K562 (cell line): Measurements from ENCODE around the gene WARS2. TPM values are rescaled to one million over a fixed set of nuclear protein-coding genes. Genes with fewer than 3 reads are reported as not detected.

Experiments used
- ATAC-seq: fragments of 200-7000 bp; cut with Tn5 transposase; 3 replicates; pipeline ENCODE4 v1.9.1; 2020; ENCODE audit warnings: moderate library complexity
- BruUV-seq: library from RNA; stranded (reverse); fragments of 400-500 nt; replicated peaks from 2 replicates; lab custom pipeline; 2021; lab: Mats Ljungman, UMichigan
- CTCF ChIA-PET: fragments of 300-600 bp; formaldehyde crosslinking; extraction: SDS; loops from one replicate; lab custom pipeline; 2021; ENCODE audit warnings: low intra/inter-chr PET ratio; lab: Yijun Ruan, JAX
- POLR2A ChIA-PET: fragments of 300-600, 350-650 bp; sonication (Branson Sonifier 250); formaldehyde crosslinking; extraction: SDS; loops from one replicate; lab custom pipeline; 2021; ENCODE audit warnings: antibody characterized with exemption, inconsistent platforms; lab: Yijun Ruan, JAX
- DNase-seq, 4 experiments: peaks; one replicate each; pipeline versions ENCODE4 v3.0.0 to v3.0.0-alpha.2; 2011 to 2018; ENCODE audit warnings: low spot score in 3 of 4, mixed read lengths in 3 of 4; ENCODE audit errors: extremely low read depth in 1 of 4
- FAIRE-seq: peaks from 2 replicates; lab custom pipeline; 2011; peaks lifted over from hg19 to GRCh38; lab: Jason Lieb, UNC
- H2AFZ ChIP-seq: 2 replicates; pipeline ENCODE4 v1.6.0; 2011; ENCODE audit warnings: low read depth, low read length, control low read depth, inconsistent platforms
- H3K27ac ChIP-seq: fragments of 200-600 bp; 3 replicates; pipeline ENCODE4 v1.8.0; 2011; ENCODE audit warnings: low read depth, mild to moderate bottlenecking, control low read depth, inconsistent platforms, low read length, moderate library complexity, mixed read lengths; ENCODE audit errors: extremely low read depth
- H3K27me3 ChIP-seq, 2 experiments: fragments of 300-600 bp in 1 of 2; 2 replicates in 1 of 2; 3 replicates in 1 of 2; pipeline versions ENCODE4 v1.6.0 to v1.8.0; 2011; ENCODE audit warnings: inconsistent platforms in 2 of 2, low read length in 2 of 2, mild to moderate bottlenecking in 1 of 2, mixed read lengths in 1 of 2, moderate library complexity in 1 of 2; ENCODE audit not compliant: control insufficient read depth in 2 of 2, insufficient read depth in 2 of 2
- H3K36me3 ChIP-seq: fragments of 300-600 bp; 3 replicates; pipeline ENCODE4 v1.8.0; 2011; ENCODE audit warnings: mild to moderate bottlenecking, low read length, inconsistent platforms; ENCODE audit not compliant: control insufficient read depth, insufficient read depth
- H3K4me1 ChIP-seq, 2 experiments: fragments of 200-600 bp in 1 of 2; replicated peaks in 1 of 2; 2 replicates in 1 of 2; 3 replicates in 1 of 2; pipeline versions ENCODE4 v1.5.1 to v1.8.0; 2011; ENCODE audit warnings: inconsistent platforms in 2 of 2, low read length in 2 of 2, mild to moderate bottlenecking in 1 of 2, mixed read lengths in 1 of 2, moderate library complexity in 1 of 2; ENCODE audit not compliant: control insufficient read depth in 2 of 2, insufficient read depth in 2 of 2
- H3K4me2 ChIP-seq: 2 replicates; pipeline ENCODE4 v1.6.1; 2011; ENCODE audit warnings: low read length, control low read depth, inconsistent platforms, mixed read lengths; ENCODE audit not compliant: insufficient read depth
- H3K4me3 ChIP-seq: fragments of 200-600 bp; sonication (generic), shearing (Covaris generic); 2 replicates; pipeline ENCODE4 v1.5.1; 2016; ENCODE audit warnings: control low read depth, inconsistent platforms
- H3K79me2 ChIP-seq: fragments of 200-600 bp; 3 replicates; pipeline ENCODE4 v1.8.0; 2011; ENCODE audit warnings: low read length, inconsistent platforms; ENCODE audit not compliant: control insufficient read depth, insufficient read depth
- H3K9ac ChIP-seq, 2 experiments: 2 replicates each; pipeline versions ENCODE4 v1.6.0 to v1.6.1; 2011; ENCODE audit warnings: low read depth in 2 of 2, low read length in 2 of 2, control low read depth in 1 of 2, inconsistent platforms in 1 of 2, mild to moderate bottlenecking in 1 of 2, mixed read lengths in 1 of 2; ENCODE audit not compliant: insufficient read depth in 1 of 2
- H3K9me1 ChIP-seq: one replicate; pipeline ENCODE4 v1.6.0; 2011; ENCODE audit warnings: inconsistent platforms, mild to moderate bottlenecking, low read length, moderate library complexity; ENCODE audit not compliant: control insufficient read depth, insufficient read depth
- H3K9me3 ChIP-seq: replicated peaks from 2 replicates; pipeline ENCODE4 v1.5.1; 2011; ENCODE audit warnings: low read depth, low read length, inconsistent platforms; ENCODE audit not compliant: control insufficient read depth, insufficient read depth
- H4K20me1 ChIP-seq: replicated peaks from 2 replicates; pipeline ENCODE4 v1.6.1; 2011; ENCODE audit warnings: low read length, inconsistent platforms, mixed read lengths; ENCODE audit not compliant: control insufficient read depth, insufficient read depth
- AFF4 ChIP-seq: sonication (generic); formaldehyde crosslinking; IDR thresholded peaks from 2 replicates; pipeline ENCODE4 v1.8.0; 2023; ENCODE audit warnings: mild to moderate bottlenecking, missing genetic modification reagents
- CCNT2 ChIP-seq: IDR thresholded peaks from 2 replicates; pipeline ENCODE4 v1.6.1; 2011; ENCODE audit warnings: borderline replicate concordance, low read depth, mild to moderate bottlenecking, moderate library complexity, mixed read lengths, low read length; ENCODE audit not compliant: insufficient read length; ENCODE audit errors: extremely low read depth
- CSDE1 ChIP-seq, 2 experiments: fragments of 450-650 bp; IDR thresholded peaks; 2 replicates each; pipeline ENCODE4 v1.6.1; 2016; ENCODE audit warnings: mild to moderate bottlenecking in 1 of 2
- ESRRA ChIP-seq: fragments of 450-650 bp; IDR thresholded peaks from 2 replicates; pipeline ENCODE4 v1.6.1; 2014; ENCODE audit warnings: low read depth, mild to moderate bottlenecking, moderate library complexity, borderline replicate concordance
- ETS1 ChIP-seq: conservative IDR thresholded peaks from 2 replicates; pipeline ENCODE4 v1.6.1; 2011; ENCODE audit warnings: low read depth, mild to moderate bottlenecking, low read length; ENCODE audit not compliant: control insufficient read depth
- FOS ChIP-seq: IDR thresholded peaks from 3 replicates; pipeline ENCODE4 v1.6.1; 2011; ENCODE audit not compliant: insufficient read length; ENCODE audit errors: extremely low read depth
- FOSL1 ChIP-seq: fragments of 200-800 bp; sonication (Bioruptor generic); conservative IDR thresholded peaks from 2 replicates; pipeline ENCODE4 v1.6.1; 2016; ENCODE audit warnings: missing genetic modification characterization, missing compliant biosample characterization
- MCM7 ChIP-seq, 2 experiments: fragments of 450-650 bp; IDR thresholded peaks; 2 replicates each; pipeline ENCODE4 v1.6.1; 2016 to 2018
- POLR2A ChIP-seq: fragments of 450-650 bp; conservative IDR thresholded peaks from 2 replicates; pipeline ENCODE4 v1.6.1; 2016
- SAP30 ChIP-seq: fragments of 200-600 bp; sonication (generic); IDR thresholded peaks from 2 replicates; pipeline ENCODE4 v1.6.1; 2012; ENCODE audit warnings: borderline replicate concordance, low read depth, mild to moderate bottlenecking, moderate library complexity, low read length, control low read depth, inconsistent platforms; ENCODE audit not compliant: insufficient read depth, poor library complexity, severe bottlenecking
- TBP ChIP-seq: optimal IDR thresholded peaks from 2 replicates; pipeline ENCODE3; 2011; ENCODE audit warnings: low read depth, low read length, improper control_type of control experiment
- YBX1 ChIP-seq: fragments of 450-650 bp; IDR thresholded peaks from 2 replicates; pipeline ENCODE4 v1.7.1; 2016; ENCODE audit warnings: mild to moderate bottlenecking
- ZNF512 ChIP-seq: IDR thresholded peaks from 2 replicates; pipeline ENCODE4 v1.6.1; 2016; ENCODE audit warnings: missing genetic modification characterization, missing compliant biosample characterization
- WGBS: fragments of 100-300 bp; shearing (Covaris generic); methylation state at CpG from one replicate; pipeline ENCODE4 v1.1.6; 2016; ENCODE audit warnings: low coverage, mixed read lengths; ENCODE audit not compliant: insufficient coverage; ENCODE audit errors: missing lambda C conversion rate; 5-methylcytosine and 5-hydroxymethylcytosine counted together
- in situ Hi-C: fragments of 300-500 bp; cut with MboI; formaldehyde crosslinking; loops from 4 replicates; pipeline ENCODE4 v1.15.0; 2018; ENCODE audit warnings: inconsistent platforms, mixed read lengths
- intact Hi-C: fragments of 100-400 bp; cut with micrococcal nuclease; formaldehyde crosslinking; loops from 2 replicates; pipeline ENCODE4 v1.14.2; 2022
- polyA plus RNA-seq, 8 experiments: library from polyadenylated mRNA; depleted of rRNA in 4 of 8; stranded (reverse) in 5 of 8; unstranded in 3 of 8; fragments of >200 nt; fragmentation: Nextera tagmentation in 2 of 8; fragmentation: Illumina TruSeq in 1 of 8; extraction: Ambion mirVana in 2 of 8; extraction: Trizol in 1 of 8; gene quantifications; 2 replicates each; pipeline versions ENCODE4 v1.2.1 to v1.2.3, GENCODE V29; 2011 to 2014; ENCODE audit warnings: inconsistent platforms in 1 of 8, missing spikeins in 1 of 8
- total RNA-seq, 7 experiments: library from RNA; depleted of rRNA in 6 of 7; stranded (reverse); fragments of >200 nt in 6 of 7; fragmentation: Illumina TruSeq in 2 of 7; extraction: Trizol in 2 of 7; gene quantifications; 2 replicates each; pipeline versions ENCODE4 v1.2.1 to v1.2.3, GENCODE V29; 2011 to 2021; ENCODE audit warnings: low replicate concordance in 1 of 7

WARS2 gene
- total and polyA plus RNA-seq, 9 of the 15 experiments (the other 6 are each of a cell fraction or from before 2014, with no cell fraction given): 5.7 to 18.0 (median 16.9) TPM

- TF ChIP-seq AFF4 (CRISPR knock-in tag) (no peak), FOS (no peak), CCNT2 (no peak), FOSL1 (no peak)
Observed at GRCh38 chr1:119007670-119008482, 132.6 kb downstream of the WARS2 start (continued).

GRCh38 chr1:119007339-119007669 is 133.1 kb downstream of the WARS2 start:
- H3K9me1 ChIP-seq: no peaks in the 10 kb centered on the region
- POLR2A ChIA-PET: no interaction called here
- H3K4me1 ChIP-seq: peaks cover 0 to 10% of the 10 kb centered on the region in 2 experiments; a peak in 2 of 5 replicates
- intact Hi-C loops (loop anchor here (5.0 kb wide), 1 partner anchor 785 kb away; no protein-coding TSS in a partner anchor), in situ Hi-C loops (no loop called here)
- H3K79me2 ChIP-seq: no peaks in the 10 kb centered on the region
- WGBS: 37% methylated on average over 22 of the region's 22 CpGs
- H3K4me2 ChIP-seq: no peak overlapping the region
- H3K27ac ChIP-seq: no peak overlapping the region
- H3K9ac ChIP-seq: no peak overlapping the region
- CTCF ChIA-PET: no interaction called here
- FAIRE-seq (no peak), ATAC-seq (no peak), DNase-seq (no peak)
- no peaks in the 10 kb centered on the region for H3K36me3 ChIP-seq
- no peak overlapping the region for H2AFZ ChIP-seq
- H4K20me1 ChIP-seq: no peaks in the 10 kb centered on the region
- no TSS peak for BruUV-seq
- H3K9me3 ChIP-seq: no peaks in the 10 kb centered on the region
- peaks cover 13 to 46% of the 10 kb centered on the region in 2 experiments; a peak in 3 of 5 replicates for H3K27me3 ChIP-seq
- no peak overlapping the region for H3K4me3 ChIP-seq
- TF ChIP-seq CSDE1 (IDR thresholded peaks at IDR 0.05) (no peak), MCM7 (IDR thresholded peaks at IDR 0.05) (no peak), ESRRA (no peak), ZNF512 (tag) (no peak), SAP30 (no peak), TBP (no peak), ETS1 (no peak), YBX1 (no peak), POLR2A (no peak)
